Astrocyte of the spinal cord (primary cell): Measurements from ENCODE around the gene COQ5.

Source experiments
- DNase-seq: peaks from one replicate; pipeline ENCODE4 v3.0.0; 2011; ENCODE audit warnings: low read depth, low spot score
- H3K4me3 ChIP-seq: 2 replicates; pipeline ENCODE4 v1.5.1; 2011; ENCODE audit warnings: low read depth, mild to moderate bottlenecking, low read length, moderate library complexity
- CTCF ChIP-seq: IDR thresholded peaks from 2 replicates; pipeline ENCODE4 v1.5.1; 2012; ENCODE audit warnings: low read depth, mild to moderate bottlenecking, low read length, inconsistent platforms
- in situ Hi-C: cut with HindIII; loops from 2 replicates; pipeline ENCODE4 v1.10.0; 2017; ENCODE audit warnings: low sequenced_read_pairs

Gene COQ5

GRCh38 chr12:120474616-120474960 is 54.4 kb downstream of the COQ5 start:
- peak; percentile 69 for DNase-seq
- in situ Hi-C loops = no loop called here
- TF ChIP-seq CTCF = no peak
- no peak overlapping the region for H3K4me3 ChIP-seq

- in situ Hi-C loops = no loop called here
- TF ChIP-seq CTCF = no peak
- H3K4me3 ChIP-seq = no peak overlapping the region
- DNase-seq = no peak
Measured at GRCh38 chr12:120473807-120474615, 54.9 kb downstream of the COQ5 start.

- TF ChIP-seq CTCF = no peak
- DNase-seq = no peak
- in situ Hi-C loops = no loop called here
- no peak overlapping the region for H3K4me3 ChIP-seq
Measured at GRCh38 chr12:120472521-120472920, 56.4 kb downstream of the COQ5 start.

GRCh38 chr12:120470150-120470784 is 58.7 kb downstream of the COQ5 start:
- no peak for DNase-seq
- no peak for TF ChIP-seq CTCF
- H3K4me3 ChIP-seq = peak overlapping the region; percentile 83
- in situ Hi-C loops = no loop called here

GRCh38 chr12:120469450-120470149 is 59.4 kb downstream of the COQ5 start, which contains the start of gene SRSF9:
Gene SRSF9 (minus strand): TSS chr12:120469748. CDS start chr12:120469609, 139 bp downstream.
- peak; percentile 98 for DNase-seq
- in situ Hi-C loops = no loop called here
- H3K4me3 ChIP-seq = peak within 1 kb of the TSS; percentile 83
- peak; percentile 88 for TF ChIP-seq CTCF

- peak; percentile 29 for DNase-seq
- peak overlapping the region; percentile 83 for H3K4me3 ChIP-seq
- in situ Hi-C loops = no loop called here
- TF ChIP-seq CTCF = no peak
Measured at GRCh38 chr12:120468821-120469449, 60.0 kb downstream of the COQ5 start.
